Fibroblast of upper back skin (primary cell): Measurements from ENCODE around the gene GPHN.
A peak's percentile ranks its signal among the peaks of the same experiment; 100 is the strongest.
"Not testable (repeated sequence)": the region's sequence is repeated elsewhere in the genome, so short reads cannot be mapped to it uniquely, and the experiment has no call there.

Source experiments
- DNase-seq: peaks from one replicate; pipeline ENCODE4 v3.0.0-alpha.2; 2013

Gene GPHN

DNA sequence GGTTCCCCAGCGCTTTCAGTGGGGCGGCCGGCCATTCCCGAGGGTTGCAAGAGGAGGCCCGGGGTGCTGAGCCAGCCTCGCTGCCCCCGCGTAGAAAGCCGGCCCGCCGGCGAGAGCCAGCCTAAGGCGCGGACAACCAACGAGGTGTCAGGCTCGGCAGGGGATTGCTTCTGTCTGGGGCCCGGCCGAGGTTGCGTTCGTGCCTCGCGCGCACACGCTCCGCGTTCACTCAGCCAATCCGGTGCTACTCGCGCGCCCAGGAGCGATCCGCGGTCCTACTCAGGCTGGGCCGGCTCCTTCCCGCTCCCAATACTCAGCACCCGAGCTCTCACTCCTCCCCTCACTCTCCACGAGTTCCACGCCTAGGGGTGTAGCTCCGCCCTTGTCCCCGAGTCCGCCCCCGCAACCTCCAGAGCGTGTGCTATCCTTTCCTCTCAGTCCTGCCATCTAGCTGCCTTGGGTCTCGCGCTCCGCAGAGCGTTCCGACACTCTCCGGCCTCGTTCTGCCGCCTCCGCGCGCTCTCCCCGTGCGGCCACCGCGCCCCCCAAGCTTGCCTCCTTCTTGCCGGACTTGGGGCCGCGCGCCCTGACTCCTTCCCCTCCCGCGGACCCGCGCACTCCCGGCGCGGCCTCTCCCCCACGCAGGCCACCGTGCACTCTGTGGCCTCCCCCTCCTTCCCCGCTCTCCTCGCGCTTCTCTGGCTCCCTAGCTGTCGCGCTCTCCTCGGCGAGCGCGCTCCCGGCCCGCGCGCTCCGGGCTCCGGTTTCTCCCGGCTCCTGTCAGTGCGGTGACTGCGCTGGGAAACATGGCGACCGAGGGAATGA lies at the start of gene GPHN:
GPHN (plus strand) TSS at position 426 of the 825 bp plus-strand sequence.
- peak; percentile 98 for DNase-seq

GRCh38 chr14:66459603-66460002 lies 48.3 kb upstream of the GPHN start:
- no peak for DNase-seq

- no peak for DNase-seq
These were observed 43.7 kb upstream of the GPHN start for GRCh38 chr14:66464261-66464660.

GRCh38 chr14:66468778-66469367 lies 39.1 kb upstream of the GPHN start:
- DNase-seq, result no peak

DNA sequence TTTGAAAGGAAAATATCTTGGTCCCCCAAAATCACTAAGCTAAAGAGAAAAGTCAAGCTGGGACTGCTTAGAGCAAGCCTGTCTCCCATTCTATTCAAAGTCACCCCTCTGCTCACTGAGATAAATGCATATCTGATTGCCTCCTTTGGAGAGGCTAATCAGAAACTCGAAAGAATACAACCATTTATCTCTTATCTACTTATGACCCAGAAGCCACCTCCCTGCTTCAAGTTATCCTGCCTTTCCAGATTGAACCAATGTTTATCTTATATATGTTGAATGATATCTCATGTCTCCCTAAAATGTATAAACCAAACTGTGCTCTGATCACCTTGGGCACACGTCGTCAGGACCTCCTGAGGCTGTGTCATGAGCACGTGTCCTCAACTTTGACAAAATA lies 36.4 kb upstream of the GPHN start:
- no peak for DNase-seq

- DNase-seq, result no peak
These were observed 35.7 kb upstream of the GPHN start for GRCh38 chr14:66472251-66472650.

DNA sequence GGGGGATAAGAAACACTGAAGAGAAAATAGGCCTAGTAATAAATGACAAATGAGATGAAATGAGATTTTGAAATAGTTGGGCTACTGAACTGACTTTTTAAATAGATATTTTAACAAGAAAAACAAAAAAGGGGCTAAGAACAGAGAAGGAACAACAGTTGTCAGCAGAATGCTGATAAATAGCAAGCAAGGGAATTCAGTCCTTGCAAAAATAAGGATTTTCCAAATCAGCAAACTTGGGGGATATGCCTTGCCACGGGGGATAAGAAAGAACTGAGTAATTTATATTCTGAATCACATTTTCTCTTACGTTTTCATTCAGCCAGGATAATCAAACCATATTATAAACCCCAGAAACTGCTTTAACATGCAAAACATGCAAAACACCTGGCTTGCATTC lies 34.7 kb upstream of the GPHN start:
- no peak for DNase-seq

DNA sequence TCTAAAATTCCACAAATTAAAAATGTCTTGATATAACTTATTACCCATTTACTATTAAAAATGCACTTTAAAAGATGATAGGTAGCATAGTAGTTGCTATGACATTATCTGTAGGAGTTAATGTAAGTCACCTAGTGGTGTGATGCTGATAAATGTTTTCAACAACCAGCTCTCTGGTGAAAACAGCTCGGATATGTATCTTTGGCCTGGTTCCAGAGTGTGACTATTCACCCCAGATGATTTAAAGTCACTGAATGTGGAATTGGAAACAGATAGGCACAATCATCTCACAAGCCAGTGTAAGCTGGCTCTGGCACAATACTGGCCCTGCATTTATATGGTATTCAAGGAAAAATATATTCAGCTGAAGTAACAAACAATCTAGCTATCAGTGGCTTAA lies 31.0 kb upstream of the GPHN start:
- DNase-seq, result peak; percentile 38

DNA sequence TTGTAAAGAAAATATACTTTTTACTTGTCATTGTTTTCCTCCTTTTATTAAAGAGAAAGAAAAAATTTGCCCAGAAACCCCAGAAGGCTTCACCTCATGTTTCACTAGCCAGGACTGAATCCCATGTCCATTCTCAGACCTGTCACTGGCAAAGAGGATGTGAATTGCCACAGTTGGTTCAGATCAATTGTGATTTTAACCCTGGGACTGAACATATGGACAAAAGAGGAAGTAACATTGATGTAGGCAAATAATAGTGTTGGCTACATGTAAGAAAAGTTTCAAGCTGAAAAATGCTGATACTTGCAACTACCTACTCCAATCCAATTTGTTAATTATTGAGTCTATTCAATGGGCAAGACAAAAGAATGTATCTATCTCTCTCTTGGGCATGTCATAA lies 30.4 kb upstream of the GPHN start:
- DNase-seq, result no peak

GRCh38 chr14:66482873-66483272 lies 25.1 kb upstream of the GPHN start:
- DNase-seq, result no peak

DNA sequence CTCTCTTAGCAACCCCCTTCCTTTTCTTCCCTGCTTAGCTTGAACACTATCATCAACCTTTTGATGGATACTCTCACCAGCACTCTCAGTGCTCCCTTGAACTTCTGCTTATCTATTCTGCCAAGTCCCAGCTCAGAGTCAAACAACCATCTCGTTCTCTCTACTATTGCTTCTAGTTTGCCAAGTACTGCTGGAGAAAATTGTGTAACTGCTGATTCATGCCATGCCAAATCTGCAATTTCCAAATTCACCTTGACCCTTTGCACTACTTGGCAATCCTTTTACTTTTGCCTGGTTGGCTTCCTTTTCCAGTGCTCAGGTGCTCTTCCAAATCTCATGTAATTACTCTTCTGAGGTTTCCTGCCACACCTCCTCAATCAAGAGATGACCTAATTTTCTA lies 24.6 kb upstream of the GPHN start:
- no peak for DNase-seq

DNA sequence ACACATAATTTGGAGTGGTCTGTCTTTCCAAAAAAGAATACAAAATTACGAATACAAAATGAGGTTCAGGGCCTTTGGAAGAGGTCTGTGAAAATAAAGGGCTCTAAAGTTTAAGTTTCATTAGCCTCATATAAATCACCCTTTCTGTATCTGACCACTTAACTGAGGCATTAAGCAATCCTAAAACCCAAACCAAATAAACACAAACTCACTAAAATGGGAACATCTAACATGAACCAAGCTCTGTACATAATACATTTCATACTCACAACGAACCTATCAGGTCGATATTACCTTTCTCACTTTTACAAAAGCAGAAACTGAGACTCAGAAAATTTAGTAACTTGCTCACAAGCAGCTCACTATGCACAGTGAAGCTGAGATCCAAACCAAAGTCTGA lies 22.9 kb upstream of the GPHN start:
- DNase-seq, result no peak

DNA sequence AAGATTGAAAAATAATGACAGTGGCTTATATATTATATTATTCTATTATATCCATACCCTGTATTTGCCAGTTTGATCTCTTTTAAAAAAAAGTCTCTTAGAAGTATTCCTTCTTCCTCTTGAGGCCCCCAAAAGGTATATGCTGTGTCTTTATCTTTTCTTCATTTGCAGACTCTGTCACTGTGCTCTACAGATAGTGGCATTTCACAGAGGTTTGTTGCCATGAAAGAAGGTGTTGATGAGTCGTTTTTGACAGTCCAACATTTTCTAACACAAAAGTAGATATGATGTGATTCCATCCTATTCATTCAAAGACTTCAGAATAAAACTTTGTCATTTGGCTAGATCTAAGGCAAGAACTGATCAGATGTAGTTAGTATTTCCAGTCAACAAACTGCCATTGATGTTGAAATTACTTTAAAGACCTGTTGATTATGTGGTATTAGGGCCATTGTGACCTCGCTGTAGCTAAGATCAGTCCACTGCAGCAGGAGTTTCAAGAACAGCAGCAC lies 22.0 kb upstream of the GPHN start, which contains the start of gene CCDC196:
CCDC196 (plus strand) TSS at position 462 of the 512 bp plus-strand sequence. CDS start 132 bp downstream, outside the sequence.
- DNase-seq, result no peak

- DNase-seq, result no peak
These were observed 20.8 kb upstream of the GPHN start for GRCh38 chr14:66487164-66487563.

DNA sequence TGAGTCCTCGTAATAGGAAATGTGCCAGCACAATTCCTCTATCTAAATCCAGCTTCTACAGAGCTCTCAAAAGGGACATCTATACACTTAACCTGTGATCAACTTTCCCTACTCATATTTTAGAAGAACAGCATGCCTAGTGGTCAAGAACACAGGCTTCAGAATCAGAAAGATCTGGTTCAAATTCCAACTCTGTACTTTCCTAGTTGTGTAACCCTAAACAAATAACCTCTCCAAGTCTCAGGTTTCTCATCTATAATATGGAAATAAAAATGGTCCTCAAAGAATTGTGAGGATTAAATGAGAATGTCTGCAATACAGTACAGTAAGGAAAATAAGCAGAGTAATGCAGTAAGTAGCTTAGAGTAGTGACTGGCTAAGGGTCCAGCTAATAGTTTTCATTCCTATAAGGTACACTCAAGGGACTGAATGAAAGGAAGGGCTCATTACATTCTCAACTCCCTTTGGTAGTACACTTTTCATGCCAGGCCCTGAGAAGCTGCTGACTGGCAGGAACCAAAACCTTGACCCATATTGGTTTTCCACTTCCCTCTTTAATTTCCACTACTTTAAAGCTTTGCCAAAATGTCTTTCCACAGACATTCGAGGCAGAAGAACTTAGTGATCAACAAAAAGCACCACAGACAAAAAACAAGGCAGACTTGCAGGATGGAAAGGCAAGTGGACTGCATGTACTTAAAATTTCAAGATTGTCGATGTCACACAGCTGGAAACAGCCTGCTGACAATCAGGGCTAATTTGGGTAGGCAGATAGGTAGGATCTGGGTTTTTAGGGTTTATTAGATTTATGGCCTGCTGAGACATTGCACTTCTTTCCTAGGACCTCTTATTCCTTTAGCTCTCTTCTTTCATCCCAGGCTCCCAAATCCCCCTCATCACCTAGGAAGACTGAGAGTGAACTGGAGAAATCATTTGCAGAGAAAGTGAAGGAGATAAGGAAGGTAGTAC lies 17.5 kb upstream of the GPHN start:
- no peak for DNase-seq

DNA sequence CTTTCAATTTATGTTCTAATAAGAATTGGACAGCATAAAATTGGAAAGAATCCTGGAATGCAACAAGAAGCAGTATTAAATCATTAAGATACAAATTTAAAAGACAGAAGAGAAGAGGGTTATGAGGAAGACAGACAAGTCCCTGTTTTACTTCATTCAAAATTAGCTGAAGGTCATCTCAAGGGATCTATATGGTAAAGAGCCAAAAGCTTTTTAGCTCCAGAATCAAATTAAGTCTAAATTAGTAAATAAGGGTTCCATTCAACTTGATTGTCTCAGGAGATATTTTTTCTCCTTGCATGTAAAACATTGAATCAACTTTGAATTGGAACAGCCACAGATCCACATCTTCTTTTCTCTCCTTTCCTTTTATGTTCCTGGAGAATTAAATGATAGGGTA lies 14.2 kb upstream of the GPHN start:
- DNase-seq, result no peak

DNA sequence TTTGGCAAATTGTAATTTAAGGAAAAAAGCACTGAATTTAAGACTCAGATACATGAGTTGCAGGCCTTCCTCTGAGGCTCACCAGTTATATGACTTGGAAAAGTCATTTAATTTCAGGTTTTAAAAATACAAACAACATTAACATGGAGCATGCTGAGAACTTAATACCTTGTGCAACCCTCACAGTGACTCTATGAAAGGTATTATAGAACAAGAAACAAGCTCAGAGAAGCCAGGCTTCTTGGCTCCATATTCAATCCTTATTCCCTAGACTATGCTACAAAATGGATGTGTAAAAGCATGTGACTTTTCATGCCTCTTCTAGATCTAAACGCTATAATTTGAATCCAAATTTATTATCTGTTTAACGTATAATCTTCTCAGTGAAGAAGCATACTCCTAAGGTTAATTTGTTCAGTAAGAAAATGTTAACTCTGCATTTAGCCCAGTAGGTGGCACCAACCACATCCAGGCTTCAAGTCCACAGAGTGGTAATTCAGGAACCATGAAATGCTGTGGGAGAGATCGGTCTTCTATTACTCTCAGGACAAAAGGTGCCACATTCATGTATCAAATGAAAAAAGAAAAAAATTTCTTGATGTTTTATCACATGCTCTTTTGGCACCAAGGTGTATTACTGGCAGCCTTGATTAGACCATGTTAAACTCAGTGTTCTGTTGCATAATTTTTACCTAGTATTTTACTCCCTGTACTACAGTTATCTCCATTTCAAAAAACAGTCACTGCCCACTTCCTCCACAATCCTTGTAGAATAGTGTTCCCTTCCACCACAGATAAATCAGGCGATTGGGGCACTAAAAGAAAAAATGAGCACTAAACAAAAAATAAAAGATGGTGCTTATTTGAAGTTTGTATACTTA lies 12.5 kb upstream of the GPHN start:
- peak; percentile 60 for DNase-seq

DNA sequence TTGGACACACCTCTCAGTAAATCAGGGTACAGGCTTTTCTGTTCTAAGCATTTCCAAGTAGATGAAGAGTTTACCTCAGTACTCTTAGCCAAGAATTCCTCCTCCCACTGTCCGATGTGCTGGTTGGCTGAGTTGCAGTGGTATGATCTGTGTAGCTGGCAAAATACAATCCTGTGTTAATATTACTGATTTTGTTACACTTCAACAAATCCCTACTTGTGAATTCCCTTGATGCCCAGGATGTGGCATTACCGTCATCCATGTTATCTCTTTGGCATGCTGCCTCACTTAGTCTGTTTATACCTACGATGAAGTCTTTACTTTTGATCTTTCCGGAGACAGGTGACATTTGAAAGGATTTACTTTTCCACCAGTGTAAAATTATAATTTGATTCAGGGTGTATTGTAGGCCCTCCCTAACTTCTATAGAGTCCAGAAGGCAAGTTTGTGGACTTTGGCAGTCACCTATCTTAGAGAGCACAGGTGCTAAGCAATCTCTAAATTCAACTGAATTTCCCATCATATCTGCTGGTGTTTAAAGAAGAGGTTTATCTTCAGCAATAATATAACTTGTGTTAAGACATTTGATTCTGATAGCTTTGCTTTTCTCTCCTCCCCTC lies 11.6 kb upstream of the GPHN start:
- DNase-seq, result no peak

DNA sequence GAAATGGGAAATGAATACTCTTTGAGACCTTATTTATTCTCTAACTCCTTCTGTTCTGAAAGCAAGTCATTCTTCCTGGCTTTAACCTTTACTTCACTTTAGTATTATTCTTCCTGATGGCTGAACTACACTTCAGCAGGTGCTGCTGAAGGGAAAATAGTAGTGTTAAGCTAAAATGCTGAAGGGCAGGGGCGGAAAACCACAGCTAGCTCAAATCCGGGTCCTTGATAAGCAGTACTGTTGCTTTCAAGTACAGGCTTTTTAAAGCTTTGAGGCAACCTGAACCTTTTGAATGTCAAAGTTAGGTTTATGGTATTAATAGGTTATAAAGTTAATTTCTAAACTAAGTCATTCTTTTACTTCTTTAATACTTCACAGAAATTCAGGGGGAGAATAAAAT lies 11.0 kb upstream of the GPHN start:
- DNase-seq, result no peak

GRCh38 chr14:66498311-66498710 lies 9.6 kb upstream of the GPHN start:
- no peak for DNase-seq

GRCh38 chr14:66501592-66501991 lies 6.4 kb upstream of the GPHN start:
- no peak for DNase-seq

GRCh38 chr14:66502836-66503235 lies 5.1 kb upstream of the GPHN start:
- not testable (repeated sequence) for DNase-seq
